GM23338 (cell line): ENCODE results near the gene TMEM208. TPM values are rescaled to one million over a fixed set of nuclear protein-coding genes. Genes with fewer than 3 reads are reported as not detected.

Source experiments
- ATAC-seq: fragments of 200-7000 bp; cut with Tn5 transposase; 3 replicates; pipeline ENCODE4 v1.9.1; 2020
- DNase-seq: peaks from one replicate; pipeline ENCODE4 v3.0.0-alpha.2; 2015; ENCODE audit warnings: low spot score
- H2AFZ ChIP-seq: fragments of 200-600 bp; sonication (generic); 2 replicates; pipeline ENCODE4 v1.8.0; 2016; ENCODE audit warnings: antibody characterized with exemption, mild to moderate bottlenecking, moderate library complexity
- H3F3A ChIP-seq: fragments of 200-600 bp; sonication (generic); replicated peaks from 2 replicates; pipeline ENCODE4 v1.8.0; 2017; ENCODE audit warnings: antibody characterized with exemption, mixed run types, low read depth
- H3K27ac ChIP-seq: fragments of 200-600 bp; sonication (generic); 2 replicates; pipeline ENCODE4 v1.6.1; 2016; ENCODE audit warnings: low read depth
- H3K27me3 ChIP-seq: fragments of 200-600 bp; sonication (generic); 2 replicates; pipeline ENCODE4 v1.8.0; 2016; ENCODE audit warnings: mild to moderate bottlenecking, mixed run types, moderate library complexity; ENCODE audit not compliant: insufficient read depth
- H3K36me3 ChIP-seq: fragments of 200-600 bp; sonication (generic); 2 replicates; pipeline ENCODE4 v1.8.0; 2016; ENCODE audit warnings: mild to moderate bottlenecking; ENCODE audit not compliant: insufficient read depth
- H3K4me1 ChIP-seq: fragments of 200-600 bp; sonication (generic); 2 replicates; pipeline ENCODE4 v1.8.0; 2016; ENCODE audit warnings: mild to moderate bottlenecking, moderate library complexity; ENCODE audit not compliant: insufficient read depth
- H3K4me2 ChIP-seq: fragments of 200-600 bp; sonication (generic); 2 replicates; pipeline ENCODE4 v1.7.1; 2017; ENCODE audit warnings: mixed run types
- H3K4me3 ChIP-seq: fragments of 200-600 bp; sonication (generic); 2 replicates; pipeline ENCODE4 v1.6.1; 2016; ENCODE audit warnings: mixed run types
- H3K79me2 ChIP-seq: fragments of 200-600 bp; sonication (generic); replicated peaks from 2 replicates; pipeline ENCODE4 v1.8.0; 2017; ENCODE audit warnings: mild to moderate bottlenecking; ENCODE audit not compliant: insufficient read depth
- H3K9me2 ChIP-seq: fragments of 200-600 bp; sonication (generic); 2 replicates; pipeline ENCODE4 v1.8.0; 2017; ENCODE audit not compliant: insufficient read depth
- H4K20me1 ChIP-seq: fragments of 200-600 bp; sonication (generic); replicated peaks from 2 replicates; pipeline ENCODE4 v1.8.0; 2017; ENCODE audit warnings: mild to moderate bottlenecking; ENCODE audit not compliant: insufficient read depth
- H3K27ac Mint-ChIP-seq: 2 replicates; pipeline ENCODE4 v1.8.0; 2020; ENCODE audit warnings: inconsistent platforms, mild to moderate bottlenecking, moderate library complexity, mixed read lengths
- H3K27me3 Mint-ChIP-seq: 3 replicates; pipeline ENCODE4 v1.8.0; 2022; ENCODE audit warnings: low read depth, mild to moderate bottlenecking, moderate library complexity, mixed read lengths, inconsistent platforms; ENCODE audit not compliant: insufficient read depth, poor library complexity
- H3K36me3 Mint-ChIP-seq: 3 replicates; pipeline ENCODE4 v1.8.0; 2021; ENCODE audit warnings: low read depth, mild to moderate bottlenecking, inconsistent platforms, moderate library complexity, mixed read lengths
- H3K4me1 Mint-ChIP-seq: 3 replicates; pipeline ENCODE4 v1.8.0; 2020; ENCODE audit warnings: mild to moderate bottlenecking, inconsistent platforms, mixed read lengths
- H3K4me3 Mint-ChIP-seq: 3 replicates; pipeline ENCODE4 v1.8.0; 2021; ENCODE audit warnings: moderate library complexity, mild to moderate bottlenecking, inconsistent platforms, mixed read lengths
- H3K9me3 Mint-ChIP-seq: 3 replicates; pipeline ENCODE4 v1.8.0; 2020; ENCODE audit warnings: moderate library complexity, mild to moderate bottlenecking, inconsistent platforms, mixed read lengths
- CREB1 ChIP-seq: fragments of 250-450 bp; sonication (Bioruptor Pico); IDR thresholded peaks from 2 replicates; pipeline ENCODE4 v1.5.0; 2020; ENCODE audit warnings: low read depth, mild to moderate bottlenecking, moderate library complexity
- ETS1 ChIP-seq: IDR thresholded peaks from 2 replicates; pipeline ENCODE4 v1.6.1; 2016; ENCODE audit warnings: antibody characterized with exemption
- EZH2 ChIP-seq: fragments of 200-600 bp; sonication (generic); IDR thresholded peaks from one replicate; pipeline ENCODE4 v1.8.0; 2017; ENCODE audit warnings: antibody characterized with exemption, mild to moderate bottlenecking, low read depth; ENCODE audit not compliant: unreplicated experiment
- JUNB ChIP-seq: IDR thresholded peaks from one replicate; pipeline ENCODE4 v1.6.1; 2016; ENCODE audit warnings: antibody characterized with exemption; ENCODE audit not compliant: unreplicated experiment
- NANOG ChIP-seq: IDR thresholded peaks from 2 replicates; pipeline ENCODE4 v1.6.1; 2016; ENCODE audit warnings: antibody characterized with exemption, borderline replicate concordance
- POLR2AphosphoS5 ChIP-seq: IDR thresholded peaks from 2 replicates; pipeline ENCODE4 v1.6.1; 2016; ENCODE audit warnings: antibody characterized with exemption, low read depth
- STAT1 ChIP-seq: IDR thresholded peaks from one replicate; pipeline ENCODE4 v1.6.1; 2016; ENCODE audit warnings: antibody characterized with exemption; ENCODE audit not compliant: unreplicated experiment
- ZNF114 ChIP-seq: fragments of 250-450 bp; sonication (Bioruptor Pico); IDR thresholded peaks from 2 replicates; pipeline ENCODE4 v1.5.0; 2020; ENCODE audit warnings: mild to moderate bottlenecking, moderate library complexity
- ZNF331 ChIP-seq: fragments of 250-450 bp; sonication (Bioruptor Pico); IDR thresholded peaks from 2 replicates; pipeline ENCODE4 v1.5.0; 2020; ENCODE audit warnings: low read depth, mild to moderate bottlenecking, moderate library complexity
- ZNF462 ChIP-seq: fragments of 250-450 bp; sonication (Bioruptor Pico); IDR thresholded peaks from 2 replicates; pipeline ENCODE4 v1.5.0; 2020; ENCODE audit warnings: mild to moderate bottlenecking, moderate library complexity
- polyA plus RNA-seq: library from polyadenylated mRNA; unstranded; fragments of >200 nt; fragmentation: Nextera tagmentation; extraction: Ambion mirVana; gene quantifications from 2 replicates; pipeline ENCODE4 v1.2.1, GENCODE V29; 2016
- total RNA-seq: library from RNA; depleted of rRNA; stranded (reverse); fragments of >200 nt; shearing (Covaris generic); gene quantifications from 2 replicates; pipeline ENCODE4 v1.2.3, GENCODE V29; 2014

Gene TMEM208
- total and polyA plus RNA-seq, 2 experiments from 2014 or later, result 23.2 to 82.3 TPM

- TF ChIP-seq ZNF462 (CRISPR knock-in tag) (no peak), CREB1 (CRISPR knock-in tag) (no peak), ETS1 (no peak), STAT1 (no peak), NANOG (no peak)
Observed at GRCh38 chr16:67256701-67257230, 29.8 kb downstream of the TMEM208 start (continued).

GRCh38 chr16:67257486-67258160 is 30.7 kb downstream of the TMEM208 start:
- H3K27ac Mint-ChIP-seq, result no peak overlapping the region
- ATAC-seq, result no peak
- no peak overlapping the region for H2AFZ ChIP-seq
- peaks cover 11% of the 10 kb centered on the region for H3K27me3 Mint-ChIP-seq
- H3K4me2 ChIP-seq, result no peak overlapping the region
- no peaks in the 10 kb centered on the region for H3K27me3 ChIP-seq
- no peaks in the 10 kb centered on the region for H3K36me3 ChIP-seq
- no peaks in the 10 kb centered on the region for H3K9me3 Mint-ChIP-seq
- DNase-seq, result no peak
- H3K4me1 Mint-ChIP-seq, result peaks cover 4% of the 10 kb centered on the region; the same call in 1 of the 3 replicates
- H3K27ac ChIP-seq, result no peak overlapping the region
- no peaks in the 10 kb centered on the region for H3K9me2 ChIP-seq
- no peak overlapping the region for H3K4me3 Mint-ChIP-seq
- no peaks in the 10 kb centered on the region; the same call in 1 of the 2 replicates for H4K20me1 ChIP-seq
- no peaks in the 10 kb centered on the region for H3K4me1 ChIP-seq
- H3K4me3 ChIP-seq, result no peak overlapping the region
- H3F3A ChIP-seq, result no peaks in the 10 kb centered on the region
- no peaks in the 10 kb centered on the region for H3K79me2 ChIP-seq
- peaks cover 5% of the 10 kb centered on the region; the same call in 2 of the 3 replicates for H3K36me3 Mint-ChIP-seq
- no peak for TF ChIP-seq POLR2AphosphoS5
- TF ChIP-seq NANOG, result no peak
- TF ChIP-seq ZNF331 (CRISPR knock-in tag), result no peak
- TF ChIP-seq JUNB, result no peak
- TF ChIP-seq STAT1, result no peak
- TF ChIP-seq ZNF114 (CRISPR knock-in tag), result no peak
- TF ChIP-seq EZH2, result no peak
- no peak for TF ChIP-seq ETS1
